Activated naive CD4-positive, alpha-beta T cell treated with anti-CD3 and anti-CD28 coated beads, Interleukin-2, amount 50 U/mL, for 72 hours (primary cell): ENCODE measurements around the gene ISYNA1. TPM values are rescaled to one million over a fixed set of nuclear protein-coding genes. Genes with fewer than 3 reads are reported as not detected.

Source experiments
- ATAC-seq, 2 donors: fragments of 150-1000 bp; cut with Tn5 transposase; 2 replicates each; pipeline ENCODE4 v1.10.0; 2021; ENCODE audit warnings: mild to moderate bottlenecking in 2 of 2, moderate library complexity in 2 of 2
- DNase-seq, 2 donors: peaks; one replicate each; pipeline ENCODE4 v3.0.0; 2021 to 2022; ENCODE audit warnings: low spot score in 2 of 2
- H3K27ac Mint-ChIP-seq, 2 donors: one replicate each; pipeline ENCODE4 v1.8.0; 2022; ENCODE audit warnings: mild to moderate bottlenecking in 2 of 2, mixed read lengths in 2 of 2
- H3K36me3 Mint-ChIP-seq, 2 donors: one replicate each; pipeline ENCODE4 v1.8.0; 2022; ENCODE audit warnings: mixed read lengths in 2 of 2
- H3K9me3 Mint-ChIP-seq, 2 donors: one replicate each; pipeline ENCODE4 v1.8.0; 2022; ENCODE audit warnings: mixed read lengths in 2 of 2
- total RNA-seq, 2 donors: library from RNA; stranded (reverse); gene quantifications; one replicate each; pipeline ENCODE4 v1.2.3, GENCODE V29; 2022

Gene ISYNA1
- total RNA-seq, 2 donors from 2014 or later, result 19.7 to 30.8 TPM

- H3K27ac Mint-ChIP-seq, result no peak overlapping the region
- no peak for ATAC-seq
- H3K36me3 Mint-ChIP-seq, result no peaks in the 10 kb centered on the region
- no peaks in the 10 kb centered on the region for H3K9me3 Mint-ChIP-seq
- no peak for DNase-seq
These were observed 38.9 kb downstream of the ISYNA1 start for GRCh38 chr19:18399008-18399407.

GRCh38 chr19:18397242-18398202 lies 40.4 kb downstream of the ISYNA1 start, which contains the start of gene LRRC25:
Gene LRRC25, minus strand, starts transcription at chr19:18397622. Its CDS starts 659 bp downstream, at chr19:18396963.
- Mint-ChIP-seq H3K9me3 (no peaks in the 10 kb centered on the region), H3K27ac (no peak within 1 kb of the TSS), H3K36me3 (no peaks in the 10 kb centered on the region)
- ATAC-seq (no peak), DNase-seq (no peak)

DNA sequence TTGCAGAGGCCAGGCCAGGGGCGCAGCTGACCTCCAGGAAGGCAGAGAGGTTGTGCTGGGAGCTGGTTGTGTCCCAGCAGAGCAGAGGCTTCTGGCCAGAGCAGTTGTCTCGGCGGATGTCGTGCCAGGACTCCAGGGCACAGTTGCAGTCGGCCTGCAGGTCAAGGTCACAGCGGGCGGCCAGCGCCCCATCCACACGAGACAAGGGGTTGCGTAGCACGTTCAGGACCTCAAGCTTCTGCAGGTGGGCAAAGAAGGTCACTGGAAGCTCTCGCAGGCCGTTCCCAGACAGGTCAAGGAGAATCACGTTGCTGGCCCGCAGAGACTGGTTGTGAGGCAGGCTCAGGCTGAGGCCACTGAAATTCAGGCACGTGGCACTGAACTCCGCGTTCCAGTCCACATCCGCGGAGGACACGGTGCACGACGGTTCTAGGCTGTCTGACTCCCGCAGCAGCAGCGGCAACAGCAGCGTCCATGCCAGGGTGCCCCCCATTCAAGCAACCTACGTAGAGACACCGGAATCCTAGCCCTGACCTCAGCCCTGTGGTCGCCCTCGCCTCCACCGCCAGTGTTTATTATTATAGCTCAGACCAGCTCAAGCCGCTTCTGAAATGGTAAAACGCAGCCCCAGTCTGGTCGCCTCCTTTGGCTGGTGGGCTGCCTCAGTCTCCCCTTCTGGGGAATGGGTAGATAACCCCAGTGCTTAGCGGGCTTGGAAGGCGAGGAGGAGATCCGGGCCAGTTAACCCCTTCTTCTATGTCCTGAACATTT lies 41.3 kb downstream of the ISYNA1 start:
- H3K27ac Mint-ChIP-seq, result no peak overlapping the region
- H3K9me3 Mint-ChIP-seq, result no peaks in the 10 kb centered on the region
- ATAC-seq (no peak), DNase-seq (no peak)
- no peaks in the 10 kb centered on the region for H3K36me3 Mint-ChIP-seq

DNA sequence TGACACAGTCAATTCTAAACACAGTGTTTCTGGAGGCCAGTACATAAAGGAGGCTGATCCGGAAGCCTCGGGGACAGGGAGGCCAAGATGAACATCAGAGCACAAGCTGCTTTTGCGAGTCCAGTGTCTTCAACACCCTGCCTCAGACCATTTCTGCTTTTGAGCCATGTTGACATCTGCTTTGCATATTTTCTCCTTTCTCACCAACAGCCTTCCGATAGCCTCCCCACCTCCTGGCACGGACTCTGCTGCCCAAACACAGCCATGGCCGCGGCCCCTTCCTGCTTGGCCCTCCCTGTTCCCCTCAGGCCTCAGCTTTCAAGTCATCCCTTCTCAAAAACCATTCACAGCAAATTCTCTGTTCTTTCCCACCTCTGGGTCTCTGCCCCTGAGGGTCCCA lies 44.1 kb downstream of the ISYNA1 start:
- no peak overlapping the region for H3K27ac Mint-ChIP-seq
- ATAC-seq, result no peak

GRCh38 chr19:18392926-18393325 lies 45.0 kb downstream of the ISYNA1 start:
- no peaks in the 10 kb centered on the region for H3K9me3 Mint-ChIP-seq
- no peak for ATAC-seq
- DNase-seq, result no peak
- no peak overlapping the region for H3K27ac Mint-ChIP-seq
- H3K36me3 Mint-ChIP-seq, result no peaks in the 10 kb centered on the region

More for the DNA sequence above, 44.1 kb downstream of the ISYNA1 start:
- no peaks in the 10 kb centered on the region for H3K9me3 Mint-ChIP-seq
- no peak for DNase-seq
- H3K36me3 Mint-ChIP-seq, result no peaks in the 10 kb centered on the region

DNA sequence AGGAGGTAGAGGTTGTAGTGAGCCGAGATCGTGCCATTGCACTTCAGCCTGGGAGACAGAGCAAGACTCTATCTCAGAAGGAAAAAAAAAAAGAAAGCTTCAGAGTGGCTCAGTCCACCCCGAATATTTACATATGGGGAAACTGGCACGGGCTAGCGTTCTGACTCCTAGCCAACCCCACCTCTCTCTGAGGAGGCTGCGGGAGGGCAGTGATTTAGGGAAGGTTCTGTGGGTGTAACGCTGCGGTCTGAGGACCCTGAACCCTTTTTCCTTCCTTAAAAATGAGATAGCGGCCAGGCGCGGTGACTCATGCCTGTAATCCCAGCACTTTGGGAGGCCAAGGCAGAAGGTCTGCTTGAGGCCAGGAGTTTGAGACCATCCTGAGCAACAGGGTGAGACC lies 45.5 kb downstream of the ISYNA1 start:
- Mint-ChIP-seq H3K9me3 (no peaks in the 10 kb centered on the region), H3K27ac (no peak overlapping the region), H3K36me3 (no peaks in the 10 kb centered on the region)
- DNase-seq (no peak), ATAC-seq (no peak)

DNA sequence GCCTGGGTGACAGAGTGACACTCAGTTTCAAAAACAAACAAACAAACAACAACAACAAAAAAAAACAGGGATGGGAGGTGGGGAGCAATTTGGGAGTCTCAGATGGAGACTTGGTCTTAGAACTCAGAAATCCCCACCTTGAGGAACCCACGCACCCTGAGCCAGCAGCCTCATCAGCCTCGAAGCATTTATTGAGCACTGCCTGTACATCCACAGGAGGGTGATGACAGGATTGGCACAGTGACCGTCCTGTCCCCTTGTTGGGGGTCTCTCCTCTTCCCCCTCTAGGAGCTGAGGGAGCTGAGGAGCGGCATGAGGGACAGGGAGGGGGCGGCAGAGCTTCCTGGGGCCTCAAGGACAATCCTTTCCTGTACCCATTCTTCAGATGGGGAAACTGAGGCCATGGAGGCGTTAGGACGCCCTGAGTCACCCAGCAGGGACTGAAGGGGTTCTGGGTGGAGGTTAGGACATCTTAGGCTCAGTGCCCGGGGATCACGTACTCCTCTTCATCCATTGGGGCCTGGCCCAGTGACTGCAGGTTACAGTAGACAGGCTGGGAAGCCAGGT lies 46.3 kb downstream of the ISYNA1 start:
- no peaks in the 10 kb centered on the region for H3K9me3 Mint-ChIP-seq
- H3K27ac Mint-ChIP-seq, result no peak overlapping the region
- DNase-seq, result no peak
- H3K36me3 Mint-ChIP-seq, result no peaks in the 10 kb centered on the region
- no peak for ATAC-seq

GRCh38 chr19:18390065-18390907 lies 47.6 kb downstream of the ISYNA1 start:
- no peaks in the 10 kb centered on the region for H3K36me3 Mint-ChIP-seq
- no peaks in the 10 kb centered on the region for H3K9me3 Mint-ChIP-seq
- ATAC-seq (no peak), DNase-seq (no peak)
- H3K27ac Mint-ChIP-seq, result no peak overlapping the region

- no peaks in the 10 kb centered on the region for H3K36me3 Mint-ChIP-seq
- no peak for DNase-seq
- no peak overlapping the region for H3K27ac Mint-ChIP-seq
- no peaks in the 10 kb centered on the region for H3K9me3 Mint-ChIP-seq
- ATAC-seq, result no peak
These were observed 48.2 kb downstream of the ISYNA1 start for GRCh38 chr19:18389726-18390064.

- Mint-ChIP-seq H3K27ac (no peak overlapping the region), H3K9me3 (no peaks in the 10 kb centered on the region), H3K36me3 (no peaks in the 10 kb centered on the region)
- ATAC-seq (no peak), DNase-seq (no peak)
These were observed 48.8 kb downstream of the ISYNA1 start for GRCh38 chr19:18388960-18389725.

DNA sequence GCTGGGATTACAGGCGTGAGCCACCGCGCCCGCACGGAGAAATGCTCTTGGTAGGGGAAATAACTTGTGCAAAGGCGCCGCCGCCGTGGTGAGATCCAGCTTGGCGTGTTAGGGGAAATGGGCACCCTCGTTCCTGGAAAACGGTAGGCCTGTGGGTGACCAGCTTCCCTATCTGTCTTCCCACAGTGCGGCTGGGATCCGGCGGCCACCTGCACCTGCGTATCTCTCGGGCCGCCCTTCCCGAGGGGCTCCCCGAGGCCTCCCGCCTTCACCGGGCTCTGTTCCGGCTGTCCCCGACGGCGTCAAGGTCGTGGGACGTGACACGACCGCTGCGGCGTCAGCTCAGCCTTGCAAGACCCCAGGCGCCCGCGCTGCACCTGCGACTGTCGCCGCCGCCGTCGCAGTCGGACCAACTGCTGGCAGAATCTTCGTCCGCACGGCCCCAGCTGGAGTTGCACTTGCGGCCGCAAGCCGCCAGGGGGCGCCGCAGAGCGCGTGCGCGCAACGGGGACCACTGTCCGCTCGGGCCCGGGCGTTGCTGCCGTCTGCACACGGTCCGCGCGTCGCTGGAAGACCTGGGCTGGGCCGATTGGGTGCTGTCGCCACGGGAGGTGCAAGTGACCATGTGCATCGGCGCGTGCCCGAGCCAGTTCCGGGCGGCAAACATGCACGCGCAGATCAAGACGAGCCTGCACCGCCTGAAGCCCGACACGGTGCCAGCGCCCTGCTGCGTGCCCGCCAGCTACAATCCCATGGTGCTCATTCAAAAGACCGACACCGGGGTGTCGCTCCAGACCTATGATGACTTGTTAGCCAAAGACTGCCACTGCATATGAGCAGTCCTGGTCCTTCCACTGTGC lies 49.6 kb downstream of the ISYNA1 start:
- Mint-ChIP-seq H3K27ac (no peak overlapping the region), H3K9me3 (no peaks in the 10 kb centered on the region), H3K36me3 (no peaks in the 10 kb centered on the region)
- DNase-seq, result peak; percentile 79 to 90
- ATAC-seq, result peak; percentile 89 to 91

DNA sequence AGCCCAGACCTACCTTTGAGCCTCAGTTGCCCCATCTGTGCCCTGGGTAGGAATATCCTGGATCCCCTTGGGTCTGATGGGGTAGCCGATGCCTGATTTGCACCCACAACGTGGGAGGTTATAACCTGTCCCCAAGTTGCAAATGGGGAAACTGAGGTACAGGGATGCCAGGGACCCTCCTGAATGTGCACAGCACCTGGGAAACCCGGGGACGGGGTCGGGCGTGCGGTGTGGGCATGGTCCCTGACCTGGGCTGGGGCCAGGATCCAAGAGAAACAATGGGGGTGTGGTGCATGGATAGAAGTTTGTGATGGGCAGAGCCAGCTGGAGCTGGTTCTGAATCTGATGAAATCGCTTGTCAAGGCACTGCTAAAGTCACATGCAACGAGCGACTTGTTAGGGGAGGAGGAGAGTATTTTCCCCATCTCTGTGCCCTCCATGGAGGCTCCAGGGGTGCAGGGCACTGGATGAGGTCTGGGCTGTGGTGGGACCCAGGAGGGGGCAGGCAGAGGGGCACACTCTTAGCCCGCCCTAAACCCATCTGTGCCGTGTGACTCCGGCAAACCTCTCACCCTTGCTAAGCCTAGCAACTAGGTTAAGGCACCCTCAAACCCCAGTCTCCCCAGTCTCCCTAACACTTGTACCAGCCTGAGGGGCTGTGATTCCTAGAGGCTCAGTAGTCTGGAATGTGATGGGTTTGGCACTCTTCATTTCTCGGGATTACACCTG lies 51.2 kb downstream of the ISYNA1 start:
- Mint-ChIP-seq H3K36me3 (no peaks in the 10 kb centered on the region), H3K9me3 (no peaks in the 10 kb centered on the region), H3K27ac (no peak overlapping the region)
- ATAC-seq, result no peak
- DNase-seq, result no peak

DNA sequence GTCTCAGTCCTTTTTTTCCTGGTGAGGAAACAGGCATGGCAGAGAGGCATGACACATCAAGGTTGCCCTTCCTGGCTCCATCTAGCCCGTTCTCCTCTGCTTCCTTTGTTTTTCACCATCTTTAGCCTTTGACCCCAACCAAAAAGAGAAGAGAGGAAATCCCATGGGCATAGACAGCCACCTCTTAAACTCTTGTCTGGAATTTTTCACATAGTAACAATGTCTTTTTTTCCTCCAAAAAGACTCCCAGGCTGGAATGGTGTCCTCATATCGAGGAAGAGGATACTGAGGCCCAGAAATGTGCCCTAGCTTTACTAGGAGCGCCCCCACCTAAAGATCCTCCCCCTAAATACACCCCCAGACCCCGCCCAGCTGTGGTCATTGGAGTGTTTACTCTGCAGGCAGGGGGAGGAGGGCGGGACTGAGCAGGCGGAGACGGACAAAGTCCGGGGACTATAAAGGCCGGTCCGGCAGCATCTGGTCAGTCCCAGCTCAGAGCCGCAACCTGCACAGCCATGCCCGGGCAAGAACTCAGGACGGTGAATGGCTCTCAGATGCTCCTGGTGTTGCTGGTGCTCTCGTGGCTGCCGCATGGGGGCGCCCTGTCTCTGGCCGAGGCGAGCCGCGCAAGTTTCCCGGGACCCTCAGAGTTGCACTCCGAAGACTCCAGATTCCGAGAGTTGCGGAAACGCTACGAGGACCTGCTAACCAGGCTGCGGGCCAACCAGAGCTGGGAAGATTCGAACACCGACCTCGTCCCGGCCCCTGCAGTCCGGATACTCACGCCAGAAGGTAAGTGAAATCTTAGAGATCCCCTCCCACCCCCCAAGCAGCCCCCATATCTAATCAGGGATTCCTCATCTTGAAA lies 52.0 kb downstream of the ISYNA1 start, which contains the start of gene GDF15:
TSS of gene GDF15 (plus strand) at position 484 of the 868 bp plus-strand sequence. CDS start at position 516, 32 bp downstream.
- DNase-seq, result peak in 1 of 2 donors; percentile 63
- ATAC-seq, result peak in 1 of 2 donors; percentile 25
- Mint-ChIP-seq H3K36me3 (no peaks in the 10 kb centered on the region), H3K9me3 (no peaks in the 10 kb centered on the region), H3K27ac (no peak within 1 kb of the TSS)

DNA sequence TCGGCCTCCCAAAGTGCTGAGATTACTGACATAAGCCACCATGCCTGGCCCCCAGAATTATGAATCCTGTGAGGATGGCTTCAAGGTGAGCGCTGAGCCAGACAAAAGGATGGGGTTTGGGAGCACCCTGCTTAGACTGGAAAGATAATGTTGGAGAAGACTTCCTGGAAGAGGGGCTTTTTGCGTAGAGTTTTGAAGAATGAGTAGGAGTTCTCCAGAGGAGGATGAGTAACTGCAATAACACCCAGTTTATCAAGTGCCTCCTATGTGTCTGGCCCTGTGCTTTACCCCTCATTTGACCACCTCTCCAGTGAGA lies 52.6 kb downstream of the ISYNA1 start:
- ATAC-seq (no peak), DNase-seq (no peak)
- Mint-ChIP-seq H3K9me3 (no peaks in the 10 kb centered on the region), H3K36me3 (no peaks in the 10 kb centered on the region), H3K27ac (no peak overlapping the region)
